HepG2 (cell line): ENCODE data around the gene HMCN1. TPM values are rescaled to one million over a fixed set of nuclear protein-coding genes. Genes with fewer than 3 reads are reported as not detected.

Experiments
- ATAC-seq: fragments of 200-7000 bp; cut with Tn5 transposase; 3 replicates; pipeline ENCODE4 v1.9.1; 2020; ENCODE audit warnings: mild to moderate bottlenecking, moderate library complexity
- BruUV-seq: library from RNA; stranded (reverse); fragments of 400-500 nt; replicated peaks from 2 replicates; lab custom pipeline; 2021; lab: Mats Ljungman, UMichigan
- CTCF ChIA-PET: fragments of 300-600 bp; formaldehyde crosslinking; extraction: SDS; loops from one replicate; lab custom pipeline; 2021; ENCODE audit warnings: low total read pairs, inconsistent platforms, low intra/inter-chr PET ratio; lab: Yijun Ruan, JAX
- POLR2A ChIA-PET: fragments of 350-600 bp; sonication (Branson Sonifier 250); formaldehyde crosslinking; loops from one replicate; lab custom pipeline; 2020; ENCODE audit warnings: antibody characterized with exemption, inconsistent platforms; lab: Yijun Ruan, JAX
- DNase-seq: peaks from one replicate; pipeline ENCODE4 v3.0.0-alpha.2; 2015; ENCODE audit warnings: low spot score
- FAIRE-seq: peaks from 3 replicates; lab custom pipeline; 2011; peaks lifted over from hg19 to GRCh38; lab: Jason Lieb, UNC
- H2AFZ ChIP-seq: one replicate; pipeline ENCODE4 v1.6.1; 2011; ENCODE audit warnings: low read length, inconsistent platforms
- H3K27ac ChIP-seq: fragments of 300-600 bp; 3 replicates; pipeline ENCODE4 v1.8.0; 2011; ENCODE audit warnings: mixed run types, mild to moderate bottlenecking, mixed read lengths, low read length, inconsistent platforms; ENCODE audit not compliant: insufficient read depth; ENCODE audit errors: extremely low read length
- H3K27me3 ChIP-seq, 2 experiments: fragments of 200-600 bp in 1 of 2; 2 replicates in 1 of 2; 3 replicates in 1 of 2; pipeline versions ENCODE4 v1.6.0 to v1.8.0; 2011; ENCODE audit warnings: low read length in 2 of 2, mild to moderate bottlenecking in 2 of 2, moderate library complexity in 2 of 2, inconsistent platforms in 1 of 2; ENCODE audit not compliant: insufficient read depth in 2 of 2, control insufficient read depth in 1 of 2
- H3K36me3 ChIP-seq, 2 experiments: fragments of 200-600 bp in 1 of 2; replicated peaks in 1 of 2; 2 replicates in 1 of 2; 3 replicates in 1 of 2; pipeline versions ENCODE4 v1.5.1 to v1.8.0; 2011; ENCODE audit warnings: low read length in 2 of 2, inconsistent platforms in 1 of 2; ENCODE audit not compliant: insufficient read depth in 2 of 2, control insufficient read depth in 1 of 2
- H3K4me1 ChIP-seq: 2 replicates; pipeline ENCODE4 v1.5.1; 2012; ENCODE audit warnings: low read length, inconsistent platforms; ENCODE audit not compliant: insufficient read depth
- H3K4me2 ChIP-seq: 2 replicates; pipeline ENCODE4 v1.6.0; 2011; ENCODE audit warnings: low read depth, low read length, inconsistent platforms
- H3K4me3 ChIP-seq, 3 experiments: fragments of 200-600 bp in 1 of 3; sonication (generic), shearing (Covaris generic) in 1 of 3; replicated peaks in 1 of 3; 2 replicates each; pipeline ENCODE4 v1.5.1; 2011 to 2016; ENCODE audit warnings: low read length in 3 of 3, inconsistent platforms in 2 of 3, low read depth in 2 of 3, mild to moderate bottlenecking in 2 of 3, control low read depth in 1 of 3, mixed read lengths in 1 of 3; ENCODE audit not compliant: insufficient read depth in 1 of 3
- H3K79me2 ChIP-seq: one replicate; pipeline ENCODE4 v1.6.1; 2011; ENCODE audit warnings: low read length, inconsistent platforms; ENCODE audit not compliant: insufficient read depth
- H3K9ac ChIP-seq: 2 replicates; pipeline ENCODE4 v1.6.0; 2011; ENCODE audit warnings: mild to moderate bottlenecking, low read depth, low read length, inconsistent platforms; ENCODE audit not compliant: insufficient read depth
- H3K9me3 ChIP-seq: 2 replicates; pipeline ENCODE4 v1.5.1; 2012; ENCODE audit warnings: mild to moderate bottlenecking, low read length
- H4K20me1 ChIP-seq: 2 replicates; pipeline ENCODE4 v1.6.0; 2011; ENCODE audit warnings: inconsistent platforms, mild to moderate bottlenecking, low read length, moderate library complexity; ENCODE audit not compliant: insufficient read depth
- AGO1 ChIP-seq: fragments of 200-400 bp; formaldehyde crosslinking; IDR thresholded peaks from 2 replicates; pipeline ENCODE4 v1.6.1; 2017; ENCODE audit warnings: mild to moderate bottlenecking, low read depth, low read length, moderate library complexity; ENCODE audit not compliant: poor library complexity, severe bottlenecking
- ELF4 ChIP-seq: sonication (generic); formaldehyde crosslinking; IDR thresholded peaks from 2 replicates; pipeline ENCODE4 v1.5.0; 2020; ENCODE audit warnings: missing genetic modification reagents, mild to moderate bottlenecking, moderate library complexity, borderline replicate concordance
- NFIC ChIP-seq: IDR thresholded peaks from 2 replicates; pipeline ENCODE4 v1.6.1; 2012; ENCODE audit warnings: mild to moderate bottlenecking, low read length, inconsistent platforms
- PHF5A ChIP-seq: IDR thresholded peaks from one replicate; pipeline ENCODE4 v1.6.1; 2018; ENCODE audit warnings: low read depth, missing genetic modification reagents; ENCODE audit not compliant: unreplicated experiment
- POLR2AphosphoS5 ChIP-seq: IDR thresholded peaks from 2 replicates; pipeline ENCODE4 v1.6.1; 2012; ENCODE audit warnings: low read depth, low read length
- PRMT3 ChIP-seq: sonication (generic); formaldehyde crosslinking; IDR thresholded peaks from 2 replicates; pipeline ENCODE4 v1.8.1; 2022; ENCODE audit warnings: low read depth, mild to moderate bottlenecking, moderate library complexity, missing genetic modification reagents, borderline replicate concordance
- SRSF9 ChIP-seq: fragments of 200-400 bp; formaldehyde crosslinking; IDR thresholded peaks from 2 replicates; pipeline ENCODE4 v1.6.1; 2018; ENCODE audit warnings: borderline replicate concordance, mild to moderate bottlenecking, low read depth, low read length; ENCODE audit not compliant: insufficient read depth, poor library complexity, severe bottlenecking
- ZNF557 ChIP-seq: sonication (generic); formaldehyde crosslinking; IDR thresholded peaks from 2 replicates; pipeline ENCODE4 v1.4.0; 2020; ENCODE audit warnings: missing genetic modification reagents
- ZNF891 ChIP-seq: sonication (generic); formaldehyde crosslinking; IDR thresholded peaks from 2 replicates; pipeline ENCODE4 v1.5.0; 2020; ENCODE audit warnings: mild to moderate bottlenecking, missing genetic modification reagents
- WGBS: methylation state at CpG from one replicate; pipeline ENCODE4 v1.1.6; 2017; ENCODE audit warnings: low lambda C conversion rate; 5-methylcytosine and 5-hydroxymethylcytosine counted together
- in situ Hi-C: cut with HindIII; loops from 2 replicates; pipeline ENCODE4 v1.10.0; 2017; ENCODE audit warnings: low pct_unique_long_range_greater_than_20kb; ENCODE audit not compliant: extremely low pct_ligation_motif_present
- intact Hi-C: fragments of 100-400 bp; cut with micrococcal nuclease; formaldehyde crosslinking; loops from one replicate; pipeline ENCODE4 v1.10.0; 2022; ENCODE audit not compliant: unreplicated experiment
- polyA plus RNA-seq, 8 experiments: library from polyadenylated mRNA; depleted of rRNA in 3 of 8; stranded (reverse) in 7 of 8; unstranded in 1 of 8; fragments of >200 nt; fragmentation: Illumina TruSeq in 4 of 8; extraction: Trizol in 4 of 8; gene quantifications; 2 replicates each; pipeline versions ENCODE4 v1.2.1 to v1.2.3, GENCODE V29; 2011 to 2016; ENCODE audit warnings: low read depth in 4 of 8, missing spikeins in 1 of 8, mixed read lengths in 1 of 8; ENCODE audit not compliant: insufficient read depth in 1 of 8
- total RNA-seq, 5 experiments: library from RNA; depleted of rRNA; stranded (reverse); fragments of >200 nt; fragmentation: Illumina TruSeq; extraction: Trizol; gene quantifications; 2 replicates each; pipeline ENCODE4 v1.2.3, GENCODE V29; 2016; ENCODE audit warnings: low read depth in 1 of 5

Gene HMCN1
- total and polyA plus RNA-seq, 2 of the 13 experiments (the other 11 are each of a cell fraction or from before 2014, with no cell fraction given), result 0.03 TPM; not detected in 1

DNA sequence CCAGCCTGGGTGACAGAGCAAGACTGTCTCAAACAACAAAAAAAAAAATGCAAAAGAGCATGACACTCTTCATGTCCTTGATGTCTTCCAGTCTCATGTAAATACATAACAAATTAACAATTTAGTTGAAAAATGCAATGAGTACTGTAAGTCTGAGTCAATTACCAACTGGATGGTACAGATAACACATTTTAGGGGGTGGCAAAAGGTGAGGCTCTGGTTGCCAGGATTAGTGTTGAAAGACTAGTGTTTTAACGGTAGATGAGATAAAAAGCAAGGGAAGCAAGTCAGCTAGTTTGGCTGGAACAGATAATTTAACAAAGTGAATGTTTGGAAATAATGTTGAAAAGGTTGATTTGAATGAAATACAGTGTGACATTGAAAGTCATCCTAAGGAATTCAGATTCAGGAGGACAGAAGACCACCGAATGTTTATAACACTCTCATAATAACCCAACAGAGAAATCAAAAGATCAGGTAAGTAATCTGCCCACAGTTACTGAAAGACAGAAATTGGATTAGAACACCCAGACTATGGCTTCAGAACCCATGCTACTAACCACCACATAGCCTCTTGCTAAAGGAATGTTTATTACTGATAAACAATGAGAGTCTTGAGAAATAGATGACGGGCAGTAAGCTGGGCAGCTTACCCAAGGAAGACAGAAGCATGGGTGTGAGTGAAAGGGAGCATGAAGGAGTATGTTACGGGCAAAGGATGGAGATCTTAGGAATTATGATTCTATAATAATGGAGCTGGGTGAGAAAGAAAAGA lies 312.4 kb downstream of the HMCN1 start:
- H3K4me1 ChIP-seq, result no peaks in the 10 kb centered on the region
- ATAC-seq (no peak), DNase-seq (no peak), FAIRE-seq (no peak)
- no peak overlapping the region for H2AFZ ChIP-seq
- H3K9ac ChIP-seq, result no peak overlapping the region
- H3K4me3 ChIP-seq, result no peak overlapping the region
- H3K27me3 ChIP-seq, result no peaks in the 10 kb centered on the region
- intact Hi-C loops, result no loop called here
- no peak for TF ChIP-seq NFIC
- TF ChIP-seq POLR2AphosphoS5, result no peak
- TF ChIP-seq ZNF557 (CRISPR knock-in tag), result no peak
- TF ChIP-seq PRMT3 (CRISPR knock-in tag), result no peak
- no peak for TF ChIP-seq ZNF891 (CRISPR knock-in tag)
- TF ChIP-seq ELF4 (CRISPR knock-in tag), result no peak
- TF ChIP-seq AGO1, result no peak
- no peak for TF ChIP-seq PHF5A (CRISPR knock-in tag)
- TF ChIP-seq SRSF9, result no peak
- ChIA-PET POLR2A (no interaction called here), CTCF (no interaction called here)
- no peaks in the 10 kb centered on the region for H4K20me1 ChIP-seq
- BruUV-seq, result no TSS peak
- H3K9me3 ChIP-seq, result no peaks in the 10 kb centered on the region
- H3K79me2 ChIP-seq, result no peaks in the 10 kb centered on the region
- H3K27ac ChIP-seq, result no peak overlapping the region
- no peaks in the 10 kb centered on the region for H3K36me3 ChIP-seq
- no peak overlapping the region for H3K4me2 ChIP-seq
- in situ Hi-C loops, result no loop called here
- 0% methylated on average over 4 of the region's 4 CpGs for WGBS
